Body of pancreas (tissue), 4 donors: ENCODE measurements around the gene LRRC28. TPM values are rescaled to one million over a fixed set of nuclear protein-coding genes. Genes with fewer than 3 reads are reported as not detected.
"Not testable (repeated sequence)": the region's sequence is repeated elsewhere in the genome, so short reads cannot be mapped to it uniquely, and the experiment has no call there.

Experiments used
- ATAC-seq: fragments of 150-250 bp; one replicate; pipeline ENCODE4 v1.9.1; 2016
- DNase-seq, 4 donors: peaks; one replicate each; pipeline ENCODE4 v3.0.0-alpha.2; 2019
- H3K27ac ChIP-seq, 4 donors: fragments of 200-600 bp; sonication (generic); 1 replicate in 3 of 4; 2 replicates in 1 of 4; pipeline versions ENCODE4 v1.5.1 to v1.6.1; 2016 to 2019; ENCODE audit warnings: mild to moderate bottlenecking in 1 of 4, mixed read lengths in 1 of 4, moderate library complexity in 1 of 4
- H3K27me3 ChIP-seq, 2 donors: fragments of 200-600 bp; sonication (generic); one replicate each; pipeline ENCODE4 v1.6.0; 2016; ENCODE audit warnings: mild to moderate bottlenecking in 1 of 2
- H3K36me3 ChIP-seq, 2 donors: fragments of 200-600 bp; sonication (generic); replicated peaks in 1 of 2; 2 replicates each; pipeline ENCODE4 v1.5.1; 2016; ENCODE audit warnings: low read depth in 2 of 2; ENCODE audit not compliant: insufficient read depth in 1 of 2
- H3K4me1 ChIP-seq: fragments of 200-600 bp; sonication (generic); one replicate; pipeline ENCODE4 v1.6.0; 2016
- H3K4me3 ChIP-seq, 2 donors: fragments of 200-600 bp; sonication (generic); 1 replicate in 1 of 2; 2 replicates in 1 of 2; pipeline ENCODE4 v1.5.1; 2016 to 2019
- H3K9me3 ChIP-seq, 3 donors: fragments of 200-600 bp; sonication (generic); 1 replicate in 2 of 3; 2 replicates in 1 of 3; pipeline ENCODE4 v1.5.1; 2016
- POLR2A ChIP-seq, 3 donors: fragments of 450-650 bp; IDR thresholded peaks; one replicate each; pipeline ENCODE4 v1.6.1; 2016; ENCODE audit warnings: antibody characterized with exemption in 3 of 3, mild to moderate bottlenecking in 2 of 3
- WGBS, 2 donors: methylation state at CpG; one replicate each; pipeline ENCODE4 v1.1.5; 2017; 5-methylcytosine and 5-hydroxymethylcytosine counted together
- intact Hi-C: fragments of 100-400 bp; cut with DNase I; formaldehyde crosslinking; loops from one replicate; pipeline ENCODE4 v1.15.1; 2023
- total RNA-seq, 2 donors: library from RNA; depleted of rRNA; stranded (reverse); fragments of >200 nt; gene quantifications; one replicate each; pipeline ENCODE4 v1.1.0, GENCODE V29; 2016
- TF ChIP-seq, protein P1 (sequence below), 7 experiments: fragments of 450-650 bp in 4 of 7; fragments of 200-600 bp in 3 of 7; sonication (generic) in 3 of 7; IDR thresholded peaks; one replicate each; pipeline ENCODE4 v1.5.1; 2016 to 2019; ENCODE audit warnings: antibody characterized with exemption in 7 of 7

Gene LRRC28
- total RNA-seq, 2 donors from 2014 or later, result 13.0 to 59.3 TPM

DNA sequence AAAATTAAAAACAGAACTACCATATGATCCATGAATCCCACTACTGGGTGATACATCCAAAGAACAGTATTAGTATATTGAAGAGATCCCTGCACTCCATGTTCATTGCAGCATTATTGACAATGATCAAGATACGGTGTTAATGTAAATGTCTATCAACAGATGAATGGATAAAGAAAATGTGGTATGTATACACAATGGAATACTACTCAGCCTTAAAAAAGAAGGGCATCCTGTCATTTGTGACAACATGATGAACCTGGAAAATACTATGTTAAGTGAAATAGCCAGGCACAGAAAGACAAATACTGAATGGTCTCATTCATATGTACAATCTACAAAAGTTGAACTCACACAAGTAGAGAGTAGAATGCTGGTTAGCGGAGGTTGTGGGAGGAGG, 18.5 kb upstream of the LRRC28 start:
- Histone ChIP-seq H3K27ac (no peak overlapping the region), H3K4me1 (peaks cover 6% of the 10 kb centered on the region), H3K27me3 (no peaks in the 10 kb centered on the region), H3K4me3 (no peak overlapping the region), H3K36me3 (no peaks in the 10 kb centered on the region), H3K9me3 (no peaks in the 10 kb centered on the region)
- ATAC-seq, result no peak
- TF ChIP-seq, protein P1, sequence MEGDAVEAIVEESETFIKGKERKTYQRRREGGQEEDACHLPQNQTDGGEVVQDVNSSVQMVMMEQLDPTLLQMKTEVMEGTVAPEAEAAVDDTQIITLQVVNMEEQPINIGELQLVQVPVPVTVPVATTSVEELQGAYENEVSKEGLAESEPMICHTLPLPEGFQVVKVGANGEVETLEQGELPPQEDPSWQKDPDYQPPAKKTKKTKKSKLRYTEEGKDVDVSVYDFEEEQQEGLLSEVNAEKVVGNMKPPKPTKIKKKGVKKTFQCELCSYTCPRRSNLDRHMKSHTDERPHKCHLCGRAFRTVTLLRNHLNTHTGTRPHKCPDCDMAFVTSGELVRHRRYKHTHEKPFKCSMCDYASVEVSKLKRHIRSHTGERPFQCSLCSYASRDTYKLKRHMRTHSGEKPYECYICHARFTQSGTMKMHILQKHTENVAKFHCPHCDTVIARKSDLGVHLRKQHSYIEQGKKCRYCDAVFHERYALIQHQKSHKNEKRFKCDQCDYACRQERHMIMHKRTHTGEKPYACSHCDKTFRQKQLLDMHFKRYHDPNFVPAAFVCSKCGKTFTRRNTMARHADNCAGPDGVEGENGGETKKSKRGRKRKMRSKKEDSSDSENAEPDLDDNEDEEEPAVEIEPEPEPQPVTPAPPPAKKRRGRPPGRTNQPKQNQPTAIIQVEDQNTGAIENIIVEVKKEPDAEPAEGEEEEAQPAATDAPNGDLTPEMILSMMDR (IDR thresholded peaks at IDR 0.05), result no peak
- no peak for TF ChIP-seq POLR2A (IDR thresholded peaks at IDR 0.05)
- intact Hi-C loops, result no loop called here
- WGBS, 2 donors, result 95 to 99% methylated on average over 2 of the region's 2 CpGs
- DNase-seq, result no peak

DNA sequence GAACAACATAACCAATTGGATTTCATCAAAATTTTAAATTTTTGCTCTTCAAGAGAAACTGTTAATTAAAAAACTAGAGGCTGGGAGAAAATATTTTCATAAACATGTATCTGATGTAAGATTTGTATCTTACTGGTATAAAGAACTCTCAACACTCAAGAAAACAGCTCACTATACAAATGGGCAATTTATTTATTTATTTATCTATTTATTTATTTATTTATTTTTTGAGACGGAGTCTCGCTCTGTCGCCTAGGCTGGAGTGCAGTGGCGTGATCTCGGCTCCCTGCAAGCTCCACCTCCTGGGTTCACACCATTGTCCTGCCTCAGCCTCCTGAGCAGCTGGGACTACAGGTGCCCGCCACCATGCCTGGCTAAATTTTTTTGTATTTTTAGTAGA, 17.1 kb upstream of the LRRC28 start:
- ATAC-seq, H3K4me1 ChIP-seq, H3K27me3 ChIP-seq, H3K27ac ChIP-seq, intact Hi-C loops, H3K9me3 ChIP-seq, H3K4me3 ChIP-seq, DNase-seq, H3K36me3 ChIP-seq: not testable (repeated sequence)
- WGBS, 2 donors, result 90 to 96% methylated on average over 6 of the region's 6 CpGs

DNA sequence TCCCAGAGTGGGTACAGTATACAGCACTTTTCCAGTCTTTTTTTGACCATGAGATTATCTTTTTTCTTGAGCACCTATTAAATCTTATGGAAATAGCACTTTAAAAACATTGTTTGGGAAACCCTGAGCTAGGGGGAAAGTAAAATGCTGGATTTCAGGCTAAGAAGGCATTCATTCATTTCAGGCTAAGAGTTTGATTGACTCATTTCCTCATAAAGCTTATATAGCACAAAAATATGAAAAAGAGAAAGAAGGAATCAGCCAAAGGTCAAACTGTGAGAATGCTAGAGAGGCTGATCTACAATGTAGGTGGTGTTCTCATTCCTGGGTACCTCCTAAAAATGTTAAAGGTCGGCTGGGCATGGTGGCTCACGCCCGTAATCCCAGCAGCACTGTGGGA, 12.4 kb upstream of the LRRC28 start:
- H3K27me3 ChIP-seq, result no peaks in the 10 kb centered on the region
- H3K27ac ChIP-seq, result no peak overlapping the region
- intact Hi-C loops, result no loop called here
- H3K4me3 ChIP-seq, result no peak overlapping the region
- H3K4me1 ChIP-seq, result no peaks in the 10 kb centered on the region
- 76 to 92% methylated on average over 3 of the region's 3 CpGs for WGBS, 2 donors
- TF ChIP-seq, protein P1 (IDR thresholded peaks at IDR 0.05), result no peak
- TF ChIP-seq POLR2A (IDR thresholded peaks at IDR 0.05), result no peak
- no peaks in the 10 kb centered on the region for H3K9me3 ChIP-seq
- DNase-seq (no peak), ATAC-seq (no peak)
- no peaks in the 10 kb centered on the region for H3K36me3 ChIP-seq

DNA sequence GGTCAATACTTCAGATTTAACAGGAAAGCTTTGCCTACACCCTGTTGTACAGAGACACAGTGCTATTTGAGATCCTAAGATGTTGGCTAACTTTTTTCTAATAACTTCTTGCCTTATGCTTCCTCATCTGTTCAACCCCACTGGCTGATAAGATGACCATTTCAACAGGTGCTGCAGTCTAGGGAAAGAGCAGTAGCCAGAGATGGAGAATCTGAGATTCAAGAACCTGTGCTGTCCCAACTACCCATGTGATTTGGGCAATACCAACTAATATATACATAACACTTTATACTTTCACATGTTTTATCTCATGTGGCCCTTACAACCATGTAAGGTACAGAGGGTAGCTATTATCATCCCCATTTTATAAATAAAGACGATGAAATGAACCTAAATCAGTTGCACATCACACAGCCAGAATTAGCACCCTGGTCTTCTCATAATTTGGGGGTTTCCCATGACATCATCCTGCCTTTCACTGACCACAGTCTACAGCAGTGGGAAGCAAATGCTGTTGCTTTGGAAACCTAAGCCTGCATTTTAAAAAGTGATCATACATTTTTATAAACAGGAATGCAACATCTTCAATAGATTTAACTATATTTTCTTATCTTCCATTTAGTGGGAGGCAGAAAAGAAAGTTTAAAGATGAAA, 11.6 kb upstream of the LRRC28 start:
- TF ChIP-seq, protein P1 (IDR thresholded peaks at IDR 0.05), result no peak
- TF ChIP-seq POLR2A (IDR thresholded peaks at IDR 0.05), result no peak
- no peak overlapping the region for H3K27ac ChIP-seq
- ATAC-seq, result no peak
- H3K27me3 ChIP-seq, result no peaks in the 10 kb centered on the region
- DNase-seq, result no peak
- WGBS, 2 donors, result 83 to 92% methylated on average over 1 of the region's 1 CpG
- intact Hi-C loops, result no loop called here
- H3K9me3 ChIP-seq, result no peaks in the 10 kb centered on the region
- no peaks in the 10 kb centered on the region for H3K36me3 ChIP-seq
- no peak overlapping the region for H3K4me3 ChIP-seq
- no peaks in the 10 kb centered on the region for H3K4me1 ChIP-seq

DNA sequence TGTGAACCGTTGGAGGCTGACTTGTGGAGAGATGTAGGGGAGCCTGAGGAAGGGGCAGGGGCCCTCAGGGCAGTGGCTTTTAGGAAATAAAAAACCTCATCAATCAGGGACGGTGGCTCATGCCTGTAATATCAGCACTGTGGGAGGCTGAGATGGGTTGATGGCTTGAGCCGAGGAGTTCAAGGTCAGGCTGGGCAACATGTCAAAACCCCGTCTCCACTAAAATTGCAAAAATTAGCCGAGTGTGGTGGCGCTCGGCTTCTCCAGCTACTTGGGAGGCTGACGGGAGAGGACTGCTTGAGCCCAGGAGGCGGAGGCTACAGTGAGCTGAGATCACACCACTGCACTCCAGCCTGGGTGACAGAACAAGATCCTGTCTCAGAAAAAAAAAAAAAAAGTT, 9.5 kb upstream of the LRRC28 start:
- no peak overlapping the region for H3K27ac ChIP-seq
- ATAC-seq, result no peak
- 64 to 74% methylated on average over 9 of the region's 9 CpGs for WGBS, 2 donors

More for the DNA sequence above, 9.5 kb upstream of the LRRC28 start:
- no peak for TF ChIP-seq POLR2A (IDR thresholded peaks at IDR 0.05)
- TF ChIP-seq, protein P1 (IDR thresholded peaks at IDR 0.05), result no peak
- intact Hi-C loops, result no loop called here
- no peak for DNase-seq
- no peaks in the 10 kb centered on the region for H3K36me3 ChIP-seq
- no peaks in the 10 kb centered on the region for H3K4me1 ChIP-seq
- H3K4me3 ChIP-seq, result no peak overlapping the region
- H3K9me3 ChIP-seq, result no peaks in the 10 kb centered on the region
- H3K27me3 ChIP-seq, result no peaks in the 10 kb centered on the region
